Measurements from ENCODE around the gene SPATA20.

GRCh38 chr17:50598487-50598886 is 51.5 kb downstream of the SPATA20 start:
- TF ChIP-seq, protein P1, sequence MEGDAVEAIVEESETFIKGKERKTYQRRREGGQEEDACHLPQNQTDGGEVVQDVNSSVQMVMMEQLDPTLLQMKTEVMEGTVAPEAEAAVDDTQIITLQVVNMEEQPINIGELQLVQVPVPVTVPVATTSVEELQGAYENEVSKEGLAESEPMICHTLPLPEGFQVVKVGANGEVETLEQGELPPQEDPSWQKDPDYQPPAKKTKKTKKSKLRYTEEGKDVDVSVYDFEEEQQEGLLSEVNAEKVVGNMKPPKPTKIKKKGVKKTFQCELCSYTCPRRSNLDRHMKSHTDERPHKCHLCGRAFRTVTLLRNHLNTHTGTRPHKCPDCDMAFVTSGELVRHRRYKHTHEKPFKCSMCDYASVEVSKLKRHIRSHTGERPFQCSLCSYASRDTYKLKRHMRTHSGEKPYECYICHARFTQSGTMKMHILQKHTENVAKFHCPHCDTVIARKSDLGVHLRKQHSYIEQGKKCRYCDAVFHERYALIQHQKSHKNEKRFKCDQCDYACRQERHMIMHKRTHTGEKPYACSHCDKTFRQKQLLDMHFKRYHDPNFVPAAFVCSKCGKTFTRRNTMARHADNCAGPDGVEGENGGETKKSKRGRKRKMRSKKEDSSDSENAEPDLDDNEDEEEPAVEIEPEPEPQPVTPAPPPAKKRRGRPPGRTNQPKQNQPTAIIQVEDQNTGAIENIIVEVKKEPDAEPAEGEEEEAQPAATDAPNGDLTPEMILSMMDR (IDR thresholded peaks at IDR 0.05) = no peak
- no peak for TF ChIP-seq POLR2A (IDR thresholded peaks at IDR 0.05; ENCODE audit: low read length)
- TF ChIP-seq MAZ (IDR thresholded peaks at IDR 0.05; ENCODE audit: borderline replicate concordance, low read depth, low read length) = no peak
- no peak for TF ChIP-seq CEBPB (IDR thresholded peaks at IDR 0.05)
- TF ChIP-seq TP53 (CRISPR knock-in tag; IDR thresholded peaks at IDR 0.05) = no peak
- no peak for TF ChIP-seq REST (IDR thresholded peaks at IDR 0.05)
- TF ChIP-seq SREBF2 (IDR thresholded peaks at IDR 0.05) = no peak
- no peak for TF ChIP-seq KDM5A (IDR thresholded peaks at IDR 0.05)
- no peak for TF ChIP-seq EP300 (IDR thresholded peaks at IDR 0.05)
- TF ChIP-seq KDM1A (IDR thresholded peaks at IDR 0.05; ENCODE audit: low read depth) = no peak

Measured in A549 (cell line).